ENCODE results near the gene UNC119B.

The UNC119B gene

GRCh38 chr12:120698665-120699064 lies 11.6 kb upstream of the UNC119B start:
- no peak for TF ChIP-seq CTCF (IDR thresholded peaks at IDR 0.05; ENCODE audit: low read depth, low read length)
- H3K36me3 ChIP-seq: peaks cover 67% of the 10 kb centered on the region
- H3K27me3 ChIP-seq (ENCODE audit: insufficient read depth, low read depth, severe bottlenecking): no peaks in the 10 kb centered on the region
- H3K9me3 ChIP-seq (ENCODE audit: severe bottlenecking): no peaks in the 10 kb centered on the region
- no peak overlapping the region for H3K4me3 ChIP-seq (ENCODE audit: low read depth, low read length)
- no peak for DNase-seq
- H3K27ac ChIP-seq: no peak overlapping the region

GRCh38 chr12:120699553-120699952 lies 10.7 kb upstream of the UNC119B start:
- Histone ChIP-seq H3K9me3 (ENCODE audit: severe bottlenecking) (no peaks in the 10 kb centered on the region), H3K36me3 (peaks cover 58% of the 10 kb centered on the region), H3K27ac (no peak overlapping the region)

GRCh38 chr12:120700886-120701285 lies 9.4 kb upstream of the UNC119B start:
- TF ChIP-seq CTCF (IDR thresholded peaks at IDR 0.05; ENCODE audit: low read depth, low read length): no peak
- no peak for DNase-seq
- no peak overlapping the region for H3K4me3 ChIP-seq (ENCODE audit: low read depth, low read length)
- H3K27me3 ChIP-seq (ENCODE audit: insufficient read depth, low read depth, severe bottlenecking): no peaks in the 10 kb centered on the region
- H3K36me3 ChIP-seq: peaks cover 45% of the 10 kb centered on the region
- no peak overlapping the region for H3K27ac ChIP-seq
- H3K9me3 ChIP-seq (ENCODE audit: severe bottlenecking): no peaks in the 10 kb centered on the region

More at GRCh38 chr12:120699553-120699952, 10.7 kb upstream of the UNC119B start:
- Histone ChIP-seq H3K4me3 (ENCODE audit: low read depth, low read length) (no peak overlapping the region), H3K27me3 (ENCODE audit: insufficient read depth, low read depth, severe bottlenecking) (no peaks in the 10 kb centered on the region)
- TF ChIP-seq CTCF (IDR thresholded peaks at IDR 0.05; ENCODE audit: low read depth, low read length): no peak
- no peak for DNase-seq

- H3K27ac ChIP-seq: no peak overlapping the region
- no peak overlapping the region for H3K4me3 ChIP-seq (ENCODE audit: low read depth, low read length)
- H3K36me3 ChIP-seq: peaks cover 29% of the 10 kb centered on the region
- no peak for TF ChIP-seq CTCF (IDR thresholded peaks at IDR 0.05; ENCODE audit: low read depth, low read length)
- no peaks in the 10 kb centered on the region for H3K9me3 ChIP-seq (ENCODE audit: severe bottlenecking)
- no peaks in the 10 kb centered on the region for H3K27me3 ChIP-seq (ENCODE audit: insufficient read depth, low read depth, severe bottlenecking)
- no peak for DNase-seq
These were observed 7.6 kb upstream of the UNC119B start for GRCh38 chr12:120702637-120703036.

GRCh38 chr12:120703311-120703942 lies 6.8 kb upstream of the UNC119B start:
- H3K27ac ChIP-seq: no peak overlapping the region
- no peaks in the 10 kb centered on the region for H3K9me3 ChIP-seq (ENCODE audit: severe bottlenecking)
- H3K4me3 ChIP-seq (ENCODE audit: low read depth, low read length): no peak overlapping the region
- H3K27me3 ChIP-seq (ENCODE audit: insufficient read depth, low read depth, severe bottlenecking): no peaks in the 10 kb centered on the region
- no peak for TF ChIP-seq CTCF (IDR thresholded peaks at IDR 0.05; ENCODE audit: low read depth, low read length)
- DNase-seq: no peak
- peaks cover 24% of the 10 kb centered on the region for H3K36me3 ChIP-seq

- H3K4me3 ChIP-seq (ENCODE audit: low read depth, low read length): no peak overlapping the region
- DNase-seq: no peak
- peaks cover 14% of the 10 kb centered on the region for H3K36me3 ChIP-seq
- H3K27me3 ChIP-seq (ENCODE audit: insufficient read depth, low read depth, severe bottlenecking): no peaks in the 10 kb centered on the region
- no peak overlapping the region for H3K27ac ChIP-seq
- TF ChIP-seq CTCF (IDR thresholded peaks at IDR 0.05; ENCODE audit: low read depth, low read length): no peak
- H3K9me3 ChIP-seq (ENCODE audit: severe bottlenecking): no peaks in the 10 kb centered on the region
These were observed 4.6 kb upstream of the UNC119B start for GRCh38 chr12:120705618-120706017.

All from WERI-Rb-1 (cell line).